Fibroblast of pulmonary artery (primary cell): ENCODE results near the gene ASTN1.
"Not testable (repeated sequence)": the region's sequence is repeated elsewhere in the genome, so short reads cannot be mapped to it uniquely, and the experiment has no call there.

Experiments used
- DNase-seq: peaks from one replicate; pipeline ENCODE4 v3.0.0-alpha.2; 2010; ENCODE audit warnings: low read depth
- H3K4me3 ChIP-seq: replicated peaks from 2 replicates; pipeline ENCODE4 v1.5.1; 2011; ENCODE audit warnings: low read depth, mild to moderate bottlenecking, control low read depth, low read length, moderate library complexity
- TF ChIP-seq, protein P1 (sequence below): IDR thresholded peaks from 2 replicates; pipeline ENCODE4 v1.5.1; 2011; ENCODE audit warnings: mild to moderate bottlenecking, control low read depth, low read length, inconsistent platforms; ENCODE audit errors: missing control alignments

The ASTN1 gene

DNA sequence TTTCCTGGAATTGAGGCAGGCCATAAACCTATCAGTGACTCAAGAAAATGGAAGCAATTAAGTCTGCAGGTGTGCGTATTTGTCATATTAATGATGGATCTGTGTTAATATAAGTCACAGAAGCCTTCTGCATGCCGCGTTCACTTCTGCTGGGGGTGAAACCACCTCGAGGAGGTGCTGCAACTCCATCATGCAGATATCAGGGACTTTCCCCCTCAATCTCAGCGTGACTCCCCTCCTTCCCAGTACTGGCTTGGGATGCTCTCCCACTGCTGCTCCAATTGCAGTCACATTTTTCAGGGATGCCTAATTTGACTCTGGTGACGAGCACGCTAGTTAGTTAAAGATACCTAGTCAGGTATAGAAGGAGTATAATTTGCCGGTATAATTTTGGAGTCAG is 87.5 kb downstream of the ASTN1 start:
- TF ChIP-seq, protein P1, sequence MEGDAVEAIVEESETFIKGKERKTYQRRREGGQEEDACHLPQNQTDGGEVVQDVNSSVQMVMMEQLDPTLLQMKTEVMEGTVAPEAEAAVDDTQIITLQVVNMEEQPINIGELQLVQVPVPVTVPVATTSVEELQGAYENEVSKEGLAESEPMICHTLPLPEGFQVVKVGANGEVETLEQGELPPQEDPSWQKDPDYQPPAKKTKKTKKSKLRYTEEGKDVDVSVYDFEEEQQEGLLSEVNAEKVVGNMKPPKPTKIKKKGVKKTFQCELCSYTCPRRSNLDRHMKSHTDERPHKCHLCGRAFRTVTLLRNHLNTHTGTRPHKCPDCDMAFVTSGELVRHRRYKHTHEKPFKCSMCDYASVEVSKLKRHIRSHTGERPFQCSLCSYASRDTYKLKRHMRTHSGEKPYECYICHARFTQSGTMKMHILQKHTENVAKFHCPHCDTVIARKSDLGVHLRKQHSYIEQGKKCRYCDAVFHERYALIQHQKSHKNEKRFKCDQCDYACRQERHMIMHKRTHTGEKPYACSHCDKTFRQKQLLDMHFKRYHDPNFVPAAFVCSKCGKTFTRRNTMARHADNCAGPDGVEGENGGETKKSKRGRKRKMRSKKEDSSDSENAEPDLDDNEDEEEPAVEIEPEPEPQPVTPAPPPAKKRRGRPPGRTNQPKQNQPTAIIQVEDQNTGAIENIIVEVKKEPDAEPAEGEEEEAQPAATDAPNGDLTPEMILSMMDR, result no peak
- no peak overlapping the region for H3K4me3 ChIP-seq
- no peak for DNase-seq

DNA sequence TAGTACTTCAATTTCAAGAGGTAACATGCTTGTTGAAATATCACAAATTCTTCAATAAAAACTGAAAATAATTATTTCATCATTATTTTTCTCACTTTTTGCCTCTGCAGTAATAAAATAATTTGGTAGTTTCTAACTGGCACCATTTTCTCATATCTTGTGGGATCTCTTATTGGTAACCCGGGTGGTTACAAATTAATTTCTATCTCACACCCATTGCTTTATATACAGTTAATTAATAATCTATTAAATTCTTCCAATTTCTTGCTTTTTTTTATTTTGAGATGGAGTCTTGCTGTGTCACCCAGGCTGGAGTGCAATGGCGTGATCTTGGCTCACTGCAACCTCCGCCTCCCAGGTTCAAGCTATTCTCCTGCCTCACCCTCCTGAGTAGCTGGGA is 89.7 kb downstream of the ASTN1 start:
- H3K4me3 ChIP-seq, DNase-seq: not testable (repeated sequence)

DNA sequence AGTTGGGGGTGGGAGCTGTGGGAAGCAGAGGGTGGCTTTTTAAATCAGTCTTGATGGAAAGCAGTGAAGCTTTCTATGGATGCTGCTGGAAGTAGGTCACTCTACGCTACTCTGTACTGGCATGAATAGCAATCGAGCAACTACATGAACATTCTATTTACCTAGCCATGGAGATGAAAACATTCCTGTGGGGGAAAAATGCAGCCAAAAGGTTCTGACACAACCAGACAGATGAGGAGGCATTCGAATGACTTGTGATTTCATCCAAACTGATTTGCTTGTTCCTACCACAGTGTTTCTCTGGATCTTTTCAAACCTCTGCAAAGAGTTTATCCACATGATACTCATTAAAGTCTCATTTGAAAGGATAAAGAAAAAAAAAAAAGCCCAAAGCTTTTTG is 95.0 kb downstream of the ASTN1 start:
- H3K4me3 ChIP-seq, result no peak overlapping the region
- no peak for DNase-seq
- TF ChIP-seq, protein P1, result no peak

DNA sequence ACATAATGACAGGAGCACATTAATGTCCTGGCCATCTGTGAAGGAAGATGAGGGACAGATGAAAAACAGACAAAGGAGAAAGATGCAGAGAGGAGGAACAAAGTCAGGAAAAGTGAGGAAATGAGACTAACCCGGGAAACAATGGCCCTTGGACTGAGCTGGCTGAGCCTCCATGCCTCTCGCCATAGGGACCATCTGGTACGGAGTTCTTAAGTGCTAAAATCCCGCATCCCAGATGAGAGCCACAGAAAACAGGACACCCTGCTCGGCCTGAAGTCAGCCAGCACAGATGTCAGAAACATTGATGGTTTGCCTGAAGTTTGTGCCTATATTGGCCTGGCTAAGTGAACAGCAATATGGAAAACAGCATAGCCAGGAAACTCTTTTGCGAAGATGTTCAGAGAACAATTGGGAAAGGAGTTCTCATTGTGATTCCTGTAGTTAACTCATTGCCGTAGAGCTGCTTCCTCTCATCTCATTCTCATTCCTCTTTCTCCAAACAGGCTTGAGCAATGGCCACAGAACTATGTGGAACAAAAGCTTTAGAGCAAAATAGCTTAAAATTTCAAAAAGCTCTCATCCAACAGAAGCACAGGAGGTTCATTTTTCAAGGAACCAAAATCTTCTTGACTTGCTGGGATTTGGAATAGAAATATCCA is 96.6 kb downstream of the ASTN1 start:
- no peak for DNase-seq
- H3K4me3 ChIP-seq, result no peak overlapping the region
- TF ChIP-seq, protein P1, result no peak

DNA sequence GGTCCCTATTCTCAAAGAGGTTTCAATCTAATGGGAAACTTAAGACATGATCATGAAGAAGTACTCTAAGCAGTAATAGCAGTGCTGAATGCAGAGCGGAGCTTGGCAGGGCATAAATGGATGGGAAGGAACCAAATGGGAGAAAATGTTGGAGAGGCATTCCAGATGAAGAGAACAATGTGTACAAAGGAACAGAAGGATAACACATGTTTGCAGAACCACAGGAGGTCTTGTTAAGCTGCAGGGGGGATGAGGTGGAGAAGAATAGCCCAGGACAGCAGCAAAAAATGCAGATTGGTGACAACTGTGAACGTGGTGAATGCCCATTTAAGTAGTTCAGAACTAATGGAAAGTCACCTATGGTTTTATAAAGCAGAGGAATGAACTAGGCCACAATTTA is 99.1 kb downstream of the ASTN1 start:
- no peak for DNase-seq
- H3K4me3 ChIP-seq, result no peak overlapping the region
- TF ChIP-seq, protein P1, result no peak

DNA sequence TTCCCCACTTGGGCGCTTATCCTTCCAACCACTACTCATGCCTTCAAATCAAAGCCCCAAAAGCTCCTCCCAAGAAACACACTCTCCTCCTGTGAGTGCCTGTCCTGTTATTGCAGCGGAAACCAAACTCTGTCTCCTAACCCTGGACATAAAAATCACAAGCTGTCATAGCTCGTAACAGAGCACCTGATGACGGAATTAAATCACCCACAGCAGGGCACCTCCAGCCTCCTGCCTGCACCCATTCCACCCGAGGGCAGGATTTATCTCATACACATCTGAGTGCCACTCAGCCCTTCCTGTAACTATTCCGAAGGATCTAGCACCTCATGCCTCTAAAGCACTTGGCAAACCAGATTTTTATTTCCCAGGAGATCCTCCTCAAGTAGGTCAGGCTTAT is 100.9 kb downstream of the ASTN1 start:
- TF ChIP-seq, protein P1, result no peak
- no peak overlapping the region for H3K4me3 ChIP-seq
- no peak for DNase-seq

DNA sequence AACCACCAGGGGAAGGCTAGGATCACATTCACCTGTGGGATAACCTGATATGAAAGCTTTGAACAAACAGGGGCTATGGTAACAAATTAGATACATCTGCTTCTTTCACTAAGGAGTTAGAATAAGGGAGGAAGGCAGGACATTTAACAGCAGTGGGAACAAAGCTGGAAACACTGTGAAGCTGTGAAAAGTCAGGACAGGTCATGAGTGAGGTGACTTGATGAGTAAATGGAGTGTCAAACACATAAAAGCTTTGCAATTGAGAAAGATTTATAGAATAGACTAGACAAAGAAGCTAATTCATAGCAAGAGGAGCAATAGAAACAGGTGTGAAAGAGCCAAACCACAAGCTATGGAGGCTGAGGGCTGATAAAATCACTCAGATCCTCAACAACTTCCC is 110.0 kb downstream of the ASTN1 start:
- no peak overlapping the region for H3K4me3 ChIP-seq
- TF ChIP-seq, protein P1, result no peak
- no peak for DNase-seq
